Fibroblast of pulmonary artery (primary cell): ENCODE measurements around the gene LINC00305.

Experiments used
- DNase-seq: peaks from one replicate; pipeline ENCODE4 v3.0.0-alpha.2; 2010; ENCODE audit warnings: low read depth
- H3K4me3 ChIP-seq: replicated peaks from 2 replicates; pipeline ENCODE4 v1.5.1; 2011; ENCODE audit warnings: low read depth, mild to moderate bottlenecking, control low read depth, low read length, moderate library complexity
- CTCF ChIP-seq: IDR thresholded peaks from 2 replicates; pipeline ENCODE4 v1.5.1; 2011; ENCODE audit warnings: mild to moderate bottlenecking, control low read depth, low read length, inconsistent platforms; ENCODE audit errors: missing control alignments

Gene LINC00305

GRCh38 chr18:64178860-64179259 is 30.0 kb upstream of the LINC00305 start:
- H3K4me3 ChIP-seq, result no peak overlapping the region
- DNase-seq, result no peak
- TF ChIP-seq CTCF, result no peak

- TF ChIP-seq CTCF, result no peak
- H3K4me3 ChIP-seq, result no peak overlapping the region
- no peak for DNase-seq
Observed at GRCh38 chr18:64175432-64175831, 26.5 kb upstream of the LINC00305 start.

GRCh38 chr18:64171576-64171975 is 22.7 kb upstream of the LINC00305 start:
- no peak overlapping the region for H3K4me3 ChIP-seq
- no peak for TF ChIP-seq CTCF
- no peak for DNase-seq

- TF ChIP-seq CTCF, result no peak
- no peak overlapping the region for H3K4me3 ChIP-seq
- DNase-seq, result no peak
Observed at GRCh38 chr18:64167408-64167925, 18.6 kb upstream of the LINC00305 start.

GRCh38 chr18:64165906-64166305 is 17.0 kb upstream of the LINC00305 start:
- no peak for DNase-seq
- no peak for TF ChIP-seq CTCF

GRCh38 chr18:64164883-64165282 is 16.0 kb upstream of the LINC00305 start:
- no peak overlapping the region for H3K4me3 ChIP-seq
- TF ChIP-seq CTCF, result no peak
- DNase-seq, result no peak

More at GRCh38 chr18:64165906-64166305, 17.0 kb upstream of the LINC00305 start:
- no peak overlapping the region for H3K4me3 ChIP-seq

- H3K4me3 ChIP-seq, result no peak overlapping the region
- no peak for DNase-seq
- no peak for TF ChIP-seq CTCF
Observed at GRCh38 chr18:64149916-64150438, 1.1 kb upstream of the LINC00305 start.
